Fibroblast of lung (primary cell): ENCODE results near the gene EMC9.

Source experiments
- EZH2 ChIP-seq: IDR thresholded peaks from 2 replicates; pipeline ENCODE4 v1.5.1; 2012; ENCODE audit warnings: low read length, control low read depth, mild to moderate bottlenecking; ENCODE audit errors: missing control alignments
- TF ChIP-seq, protein P1 (sequence below), 2 donors: IDR thresholded peaks in 1 of 2; conservative IDR thresholded peaks in 1 of 2; 1 replicate in 1 of 2; 2 replicates in 1 of 2; pipeline ENCODE4 v1.5.1; 2011 to 2012; ENCODE audit warnings: low read length in 2 of 2, control low read depth in 1 of 2, inconsistent platforms in 1 of 2, low read depth in 1 of 2, mild to moderate bottlenecking in 1 of 2

DNA sequence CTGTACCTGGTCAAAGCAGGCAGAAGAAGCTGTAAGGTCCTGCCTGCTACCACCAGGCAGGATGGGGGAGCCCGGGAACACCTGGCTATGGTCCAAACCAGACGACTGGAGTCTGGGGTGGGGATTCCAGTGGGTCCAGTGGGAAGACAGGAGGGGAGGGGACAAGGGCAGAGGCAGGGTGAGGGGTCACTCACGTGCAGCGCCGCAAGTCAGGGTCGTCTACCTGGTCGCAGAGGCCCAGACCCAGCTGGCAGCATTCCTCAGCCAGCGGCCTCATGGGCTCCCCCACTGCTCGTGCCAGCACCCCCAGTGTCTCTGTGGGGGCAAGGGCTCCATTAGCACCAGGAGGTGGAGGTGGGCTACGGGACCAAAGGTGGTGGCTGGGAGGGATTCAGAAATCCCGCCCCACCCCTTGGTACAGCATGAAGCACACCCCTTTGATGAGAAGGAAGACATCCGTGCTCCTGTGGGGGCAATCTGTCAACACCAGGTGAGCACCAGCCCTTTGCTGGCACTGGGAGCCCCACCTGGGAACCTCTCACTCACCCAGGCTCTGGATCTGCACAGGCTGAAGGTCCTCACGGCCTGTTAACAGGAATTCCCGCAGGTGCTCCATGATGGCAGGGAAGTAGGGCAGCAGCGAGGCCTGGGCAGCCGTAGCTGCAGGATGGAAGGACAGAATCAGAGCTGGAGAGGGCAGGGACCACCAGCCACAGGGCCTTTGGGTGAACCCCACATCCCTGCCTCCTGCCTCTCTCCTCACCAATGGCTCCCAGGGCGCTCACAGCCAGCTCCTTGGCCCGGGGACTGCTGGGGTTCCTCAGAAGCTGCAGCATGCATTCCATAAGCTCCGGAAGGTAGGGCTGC lies 42.9 kb upstream of the EMC9 start:
- TF ChIP-seq, protein P1, sequence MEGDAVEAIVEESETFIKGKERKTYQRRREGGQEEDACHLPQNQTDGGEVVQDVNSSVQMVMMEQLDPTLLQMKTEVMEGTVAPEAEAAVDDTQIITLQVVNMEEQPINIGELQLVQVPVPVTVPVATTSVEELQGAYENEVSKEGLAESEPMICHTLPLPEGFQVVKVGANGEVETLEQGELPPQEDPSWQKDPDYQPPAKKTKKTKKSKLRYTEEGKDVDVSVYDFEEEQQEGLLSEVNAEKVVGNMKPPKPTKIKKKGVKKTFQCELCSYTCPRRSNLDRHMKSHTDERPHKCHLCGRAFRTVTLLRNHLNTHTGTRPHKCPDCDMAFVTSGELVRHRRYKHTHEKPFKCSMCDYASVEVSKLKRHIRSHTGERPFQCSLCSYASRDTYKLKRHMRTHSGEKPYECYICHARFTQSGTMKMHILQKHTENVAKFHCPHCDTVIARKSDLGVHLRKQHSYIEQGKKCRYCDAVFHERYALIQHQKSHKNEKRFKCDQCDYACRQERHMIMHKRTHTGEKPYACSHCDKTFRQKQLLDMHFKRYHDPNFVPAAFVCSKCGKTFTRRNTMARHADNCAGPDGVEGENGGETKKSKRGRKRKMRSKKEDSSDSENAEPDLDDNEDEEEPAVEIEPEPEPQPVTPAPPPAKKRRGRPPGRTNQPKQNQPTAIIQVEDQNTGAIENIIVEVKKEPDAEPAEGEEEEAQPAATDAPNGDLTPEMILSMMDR (conservative IDR thresholded peaks at IDR 0.05 in 1 of 2, IDR thresholded peaks at IDR 0.05 in 1 of 2; ENCODE audit: low read depth in 1 of 2, low read length in 2 of 2): no peak
- no peak for TF ChIP-seq EZH2
